Nephron (organoid): ENCODE results near the gene STRA6.
A peak's percentile ranks its signal among the peaks of the same experiment; 100 is the strongest.

Experiments
- H3K27ac Mint-ChIP-seq, 3 experiments: 2 replicates each; pipeline ENCODE4 v1.8.0; 2020; ENCODE audit warnings: mixed read lengths in 3 of 3, mild to moderate bottlenecking in 2 of 3, moderate library complexity in 1 of 3
- H3K27me3 Mint-ChIP-seq: 2 replicates; pipeline ENCODE4 v1.8.0; 2021; ENCODE audit warnings: low read depth, mild to moderate bottlenecking, moderate library complexity, mixed read lengths
- H3K36me3 Mint-ChIP-seq: 2 replicates; pipeline ENCODE4 v1.8.0; 2020; ENCODE audit warnings: low read depth, mixed read lengths
- H3K4me1 Mint-ChIP-seq: 2 replicates; pipeline ENCODE4 v1.8.0; 2020; ENCODE audit warnings: mixed read lengths
- H3K4me3 Mint-ChIP-seq, 3 experiments: 2 replicates each; pipeline ENCODE4 v1.8.0; 2020; ENCODE audit warnings: mild to moderate bottlenecking in 3 of 3, mixed read lengths in 3 of 3, moderate library complexity in 2 of 3
- H3K9me3 Mint-ChIP-seq: 2 replicates; pipeline ENCODE4 v1.8.0; 2020; ENCODE audit warnings: mixed read lengths
- CTCF ChIP-seq, 3 experiments: fragments of 200-600 bp; sonication (generic); IDR thresholded peaks; one replicate each; pipeline ENCODE4 v1.5.0; 2021; ENCODE audit warnings: antibody characterized with exemption in 3 of 3; ENCODE audit not compliant: unreplicated experiment in 3 of 3

Gene STRA6

GRCh38 chr15:74208496-74208895, 5.9 kb upstream of the STRA6 start:
- Mint-ChIP-seq H3K27ac (peak overlapping the region; percentile 86 to 98 (median 97)), H3K4me3 (peak overlapping the region; percentile 46 to 76 (median 71)), H3K9me3 (no peaks in the 10 kb centered on the region), H3K36me3 (no peaks in the 10 kb centered on the region), H3K4me1 (peaks cover 92% of the 10 kb centered on the region), H3K27me3 (peaks cover 6% of the 10 kb centered on the region)
- no peak for TF ChIP-seq CTCF (IDR thresholded peaks at IDR 0.05; ENCODE audit: unreplicated experiment in 3 of 3)

GRCh38 chr15:74207652-74208440, 5.3 kb upstream of the STRA6 start:
- Mint-ChIP-seq H3K27me3 (peaks cover 6% of the 10 kb centered on the region), H3K27ac (peak overlapping the region; percentile 86 to 98 (median 97)), H3K4me1 (peaks cover 92% of the 10 kb centered on the region), H3K36me3 (no peaks in the 10 kb centered on the region), H3K9me3 (no peaks in the 10 kb centered on the region), H3K4me3 (peak overlapping the region; percentile 52 to 76 (median 71))
- TF ChIP-seq CTCF (IDR thresholded peaks at IDR 0.05; ENCODE audit: unreplicated experiment in 3 of 3), result no peak

- H3K27ac Mint-ChIP-seq, result peak overlapping the region; percentile 86 to 98 (median 97)
- H3K9me3 Mint-ChIP-seq, result no peaks in the 10 kb centered on the region
- H3K36me3 Mint-ChIP-seq, result no peaks in the 10 kb centered on the region
- no peak for TF ChIP-seq CTCF (IDR thresholded peaks at IDR 0.05; ENCODE audit: unreplicated experiment in 3 of 3)
- H3K27me3 Mint-ChIP-seq, result peaks cover 7% of the 10 kb centered on the region
- peak overlapping the region; percentile 48 to 58 (median 52) for H3K4me3 Mint-ChIP-seq
- H3K4me1 Mint-ChIP-seq, result peaks cover 92% of the 10 kb centered on the region
These were observed 4.3 kb upstream of the STRA6 start for GRCh38 chr15:74206801-74207281.

- peak overlapping the region; percentile 97 to 99 (median 98) for H3K27ac Mint-ChIP-seq
- H3K36me3 Mint-ChIP-seq, result no peaks in the 10 kb centered on the region
- H3K4me3 Mint-ChIP-seq, result no peak overlapping the region
- no peak for TF ChIP-seq CTCF (IDR thresholded peaks at IDR 0.05; ENCODE audit: unreplicated experiment in 3 of 3)
- H3K4me1 Mint-ChIP-seq, result peaks cover 95% of the 10 kb centered on the region
- no peaks in the 10 kb centered on the region for H3K9me3 Mint-ChIP-seq
- H3K27me3 Mint-ChIP-seq, result peaks cover 4% of the 10 kb centered on the region
These were observed 3.0 kb upstream of the STRA6 start for GRCh38 chr15:74205582-74205947.

GRCh38 chr15:74203914-74204431, 1.4 kb upstream of the STRA6 start:
- peak overlapping the region; percentile 84 to 90 (median 87) for H3K4me3 Mint-ChIP-seq
- TF ChIP-seq CTCF (IDR thresholded peaks at IDR 0.05; ENCODE audit: unreplicated experiment in 3 of 3), result no peak
- H3K36me3 Mint-ChIP-seq, result no peaks in the 10 kb centered on the region
- H3K4me1 Mint-ChIP-seq, result peaks cover 91% of the 10 kb centered on the region
- peak overlapping the region; percentile 97 to 99 (median 98) for H3K27ac Mint-ChIP-seq
- peaks cover 4% of the 10 kb centered on the region for H3K27me3 Mint-ChIP-seq
- H3K9me3 Mint-ChIP-seq, result no peaks in the 10 kb centered on the region
